ENCODE data around the gene CCDC88C.
"Not testable (repeated sequence)": the region's sequence is repeated elsewhere in the genome, so short reads cannot be mapped to it uniquely, and the experiment has no call there.

The CCDC88C gene

DNA sequence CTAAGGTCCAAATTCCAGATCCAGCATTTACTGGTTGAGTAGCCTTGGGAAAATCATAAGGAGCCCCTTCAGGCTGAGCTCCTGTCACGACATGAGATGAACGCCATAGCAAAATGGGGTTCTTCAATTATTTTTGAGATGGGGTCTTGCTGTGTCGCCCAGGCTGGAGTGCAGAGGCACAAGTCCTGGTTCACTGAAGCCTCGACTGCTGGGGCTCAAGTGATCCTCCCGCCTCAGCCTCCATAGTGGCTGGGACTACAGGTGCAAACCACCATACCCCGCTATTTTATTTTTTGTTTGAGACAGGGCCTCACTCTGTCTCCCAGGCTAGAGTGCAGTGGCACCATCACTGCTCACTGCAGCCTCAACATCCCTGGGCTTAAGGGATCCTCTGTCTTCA lies 147.4 kb downstream of the CCDC88C start:
- no peak overlapping the region for H3K27ac Mint-ChIP-seq
- no peak overlapping the region for H3K4me3 Mint-ChIP-seq
- H3K9me3 Mint-ChIP-seq = no peaks in the 10 kb centered on the region
- H3K27me3 Mint-ChIP-seq (ENCODE audit: low read depth) = no peaks in the 10 kb centered on the region
- peaks cover 28% of the 10 kb centered on the region for H3K4me1 Mint-ChIP-seq (ENCODE audit: low read depth)
- peaks cover 35% of the 10 kb centered on the region for H3K36me3 Mint-ChIP-seq (ENCODE audit: low read depth)

DNA sequence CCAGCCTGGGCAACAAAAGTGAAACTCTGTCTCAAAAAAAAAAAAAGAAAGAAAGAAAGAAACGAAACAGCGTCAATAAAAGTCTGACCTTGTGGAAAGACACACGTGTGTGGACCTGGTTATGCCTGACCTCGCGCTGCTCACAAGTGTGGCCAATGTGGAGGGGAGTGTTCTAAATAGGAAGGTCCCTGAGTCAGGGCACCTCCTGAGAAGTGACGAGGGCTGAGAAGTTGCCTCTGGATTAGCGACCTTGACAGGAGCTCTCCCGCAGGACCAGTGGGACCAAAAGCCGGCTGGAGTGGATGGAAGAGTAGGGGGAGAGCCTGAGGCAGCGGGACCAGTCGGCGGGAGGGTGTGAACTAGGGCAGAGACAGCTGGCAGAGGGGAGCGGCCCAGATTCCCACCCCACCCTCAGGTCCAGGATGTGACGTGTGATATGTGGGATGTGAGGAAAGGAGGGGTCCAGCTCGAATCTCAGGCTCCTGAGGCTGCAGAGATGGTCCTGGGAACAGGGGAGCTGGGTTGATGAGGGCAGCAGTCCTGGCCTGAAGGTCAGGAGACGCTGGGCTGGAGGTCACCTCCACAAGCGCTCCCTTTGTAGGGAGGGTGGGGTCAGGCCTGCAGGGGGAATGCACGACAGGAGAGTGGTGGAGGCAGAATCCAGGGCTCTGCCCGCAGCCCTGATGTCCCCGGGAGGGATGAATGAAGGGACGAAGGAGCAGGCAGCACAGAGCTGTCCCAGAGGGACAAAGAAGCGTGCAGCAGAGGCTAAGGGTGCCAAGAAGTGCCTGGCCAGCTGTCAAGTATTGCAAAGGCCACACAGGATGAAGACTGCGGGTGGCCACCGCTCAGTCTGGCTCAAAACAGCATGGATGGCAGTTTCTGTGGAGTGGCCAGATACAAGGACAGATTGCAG lies 148.3 kb downstream of the CCDC88C start:
- H3K9me3 Mint-ChIP-seq = no peaks in the 10 kb centered on the region
- no peak overlapping the region for H3K4me3 Mint-ChIP-seq
- no peaks in the 10 kb centered on the region for H3K27me3 Mint-ChIP-seq (ENCODE audit: low read depth)
- H3K27ac Mint-ChIP-seq = peak overlapping the region; percentile 43
- peaks cover 35% of the 10 kb centered on the region for H3K36me3 Mint-ChIP-seq (ENCODE audit: low read depth)
- peaks cover 27% of the 10 kb centered on the region for H3K4me1 Mint-ChIP-seq (ENCODE audit: low read depth)

- Mint-ChIP-seq H3K27me3 (ENCODE audit: low read depth) (no peaks in the 10 kb centered on the region), H3K36me3 (ENCODE audit: low read depth) (peaks cover 36% of the 10 kb centered on the region)
These were observed 149.6 kb downstream of the CCDC88C start for GRCh38 chr14:91267965-91268437.

DNA sequence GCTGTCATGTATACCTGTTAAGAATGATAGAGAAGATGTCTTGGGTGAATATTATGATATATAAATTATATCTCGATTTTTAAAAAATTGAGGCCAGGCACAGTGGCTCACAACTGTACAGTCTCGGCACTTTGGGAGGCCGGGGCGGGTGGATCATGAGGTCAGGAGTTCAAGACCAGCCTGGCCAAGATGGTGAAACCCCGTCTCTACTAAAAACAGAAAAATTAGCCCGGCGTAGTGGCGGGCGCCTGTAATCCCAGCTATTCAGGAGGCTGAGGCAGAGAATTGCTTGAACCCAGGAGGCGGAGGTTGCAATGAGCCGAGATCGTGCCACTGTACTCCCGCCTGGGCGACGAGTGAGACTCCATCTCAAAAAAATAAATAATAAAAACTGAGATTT lies 151.3 kb downstream of the CCDC88C start:
- not testable (repeated sequence) for H3K27me3 Mint-ChIP-seq (ENCODE audit: low read depth); H3K27ac Mint-ChIP-seq
- peaks cover 43% of the 10 kb centered on the region for H3K4me1 Mint-ChIP-seq (ENCODE audit: low read depth)

More at GRCh38 chr14:91267965-91268437, 149.6 kb downstream of the CCDC88C start:
- Mint-ChIP-seq H3K27ac (peak overlapping the region; percentile 34), H3K4me1 (ENCODE audit: low read depth) (peaks cover 38% of the 10 kb centered on the region), H3K4me3 (no peak overlapping the region), H3K9me3 (no peaks in the 10 kb centered on the region)

DNA sequence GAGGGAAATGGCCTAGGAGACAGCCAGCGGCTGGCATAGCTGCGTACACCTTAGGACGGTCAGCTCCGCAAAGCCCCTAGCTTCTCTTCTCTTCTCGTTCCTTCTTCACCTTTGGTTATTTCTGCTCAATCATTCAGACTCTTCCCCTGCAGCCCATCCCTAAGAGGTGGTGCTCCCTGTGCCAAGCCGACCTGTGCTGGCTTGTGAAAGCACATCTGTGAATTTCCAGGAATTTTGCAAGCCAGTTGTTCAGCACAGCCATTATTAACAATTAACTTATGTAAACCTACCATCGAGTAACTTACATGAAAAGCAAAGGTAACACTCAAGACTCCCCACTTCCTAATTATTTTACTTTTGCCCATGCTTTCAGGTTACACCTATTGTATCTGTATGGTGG lies 152.2 kb downstream of the CCDC88C start:
- H3K27me3 Mint-ChIP-seq (ENCODE audit: low read depth) = no peaks in the 10 kb centered on the region
- H3K27ac Mint-ChIP-seq = peak overlapping the region; percentile 61
- peaks cover 48% of the 10 kb centered on the region for H3K4me1 Mint-ChIP-seq (ENCODE audit: low read depth)
- peaks cover 31% of the 10 kb centered on the region for H3K36me3 Mint-ChIP-seq (ENCODE audit: low read depth)
- H3K9me3 Mint-ChIP-seq = no peaks in the 10 kb centered on the region
- H3K4me3 Mint-ChIP-seq = peak overlapping the region; percentile 8

More for the DNA sequence above, 151.3 kb downstream of the CCDC88C start:
- not testable (repeated sequence) for H3K9me3 Mint-ChIP-seq, H3K4me3 Mint-ChIP-seq
- peaks cover 29% of the 10 kb centered on the region for H3K36me3 Mint-ChIP-seq (ENCODE audit: low read depth)

DNA sequence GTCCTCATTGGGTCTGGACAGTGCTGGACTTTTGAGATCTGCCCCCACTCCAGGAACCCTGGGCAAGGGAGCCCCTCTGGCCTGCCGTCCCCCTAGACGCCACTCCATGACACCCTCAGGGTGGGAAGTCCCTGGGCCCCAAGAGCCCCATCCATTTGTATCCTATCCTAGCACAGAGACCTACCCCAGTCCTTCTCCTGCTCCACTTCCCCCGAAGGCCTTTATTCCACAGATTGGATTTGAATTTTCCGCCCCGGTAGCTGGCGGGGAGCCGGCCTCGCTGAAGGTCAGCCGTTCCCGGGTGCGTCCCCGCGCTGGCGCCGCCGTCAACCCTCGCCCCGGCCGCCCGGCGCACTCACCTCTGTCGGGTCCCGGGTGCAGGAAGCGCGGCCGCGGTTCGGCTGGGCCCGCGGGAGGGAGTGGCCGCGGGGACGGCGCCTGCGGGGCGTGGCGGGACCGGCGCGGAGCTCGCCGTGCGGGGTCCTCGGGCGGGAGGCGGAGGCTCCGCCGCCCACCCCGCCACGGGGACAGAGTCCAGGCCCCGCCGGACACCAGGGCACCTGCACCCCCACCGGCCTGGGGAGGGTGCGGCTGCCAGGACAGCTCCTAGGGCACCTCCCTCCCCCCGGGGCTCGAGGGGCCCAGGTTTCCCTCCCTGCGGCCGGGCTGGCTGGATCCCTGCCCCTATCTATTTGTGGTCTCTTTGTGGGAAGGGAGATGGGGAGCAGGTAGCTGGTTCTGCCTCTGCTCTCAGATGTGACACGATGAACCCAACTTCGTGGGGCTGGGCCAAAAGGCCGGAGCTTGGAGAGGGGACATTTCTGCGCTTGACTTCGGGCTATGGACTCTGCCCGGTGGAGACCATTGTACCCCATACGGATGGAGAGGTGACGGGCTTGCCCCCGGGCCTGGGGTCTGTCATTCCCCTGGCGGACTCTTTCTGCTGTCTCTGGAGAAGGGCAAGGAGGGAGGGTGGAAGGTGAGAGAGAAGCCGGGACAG lies 153.2 kb downstream of the CCDC88C start:
- H3K27ac Mint-ChIP-seq = peak overlapping the region; percentile 64
- peaks cover 30% of the 10 kb centered on the region for H3K36me3 Mint-ChIP-seq (ENCODE audit: low read depth)
- no peaks in the 10 kb centered on the region for H3K9me3 Mint-ChIP-seq
- H3K4me3 Mint-ChIP-seq = peak overlapping the region; percentile 68
- peaks cover 52% of the 10 kb centered on the region for H3K4me1 Mint-ChIP-seq (ENCODE audit: low read depth)
- no peaks in the 10 kb centered on the region for H3K27me3 Mint-ChIP-seq (ENCODE audit: low read depth)

- H3K27me3 Mint-ChIP-seq (ENCODE audit: low read depth) = no peaks in the 10 kb centered on the region
- H3K9me3 Mint-ChIP-seq = no peaks in the 10 kb centered on the region
- H3K36me3 Mint-ChIP-seq (ENCODE audit: low read depth) = peaks cover 25% of the 10 kb centered on the region
- H3K27ac Mint-ChIP-seq = peak overlapping the region; percentile 70
- peak overlapping the region; percentile 68 for H3K4me3 Mint-ChIP-seq
- peaks cover 54% of the 10 kb centered on the region for H3K4me1 Mint-ChIP-seq (ENCODE audit: low read depth)
These were observed 154.3 kb downstream of the CCDC88C start for GRCh38 chr14:91263329-91263728.

- Mint-ChIP-seq H3K27me3 (ENCODE audit: low read depth) (no peaks in the 10 kb centered on the region), H3K4me3 (no peak overlapping the region), H3K36me3 (ENCODE audit: low read depth) (peaks cover 18% of the 10 kb centered on the region), H3K9me3 (no peaks in the 10 kb centered on the region), H3K27ac (peak overlapping the region; percentile 39), H3K4me1 (ENCODE audit: low read depth) (peaks cover 52% of the 10 kb centered on the region)
These were observed 155.6 kb downstream of the CCDC88C start for GRCh38 chr14:91261986-91262549.

DNA sequence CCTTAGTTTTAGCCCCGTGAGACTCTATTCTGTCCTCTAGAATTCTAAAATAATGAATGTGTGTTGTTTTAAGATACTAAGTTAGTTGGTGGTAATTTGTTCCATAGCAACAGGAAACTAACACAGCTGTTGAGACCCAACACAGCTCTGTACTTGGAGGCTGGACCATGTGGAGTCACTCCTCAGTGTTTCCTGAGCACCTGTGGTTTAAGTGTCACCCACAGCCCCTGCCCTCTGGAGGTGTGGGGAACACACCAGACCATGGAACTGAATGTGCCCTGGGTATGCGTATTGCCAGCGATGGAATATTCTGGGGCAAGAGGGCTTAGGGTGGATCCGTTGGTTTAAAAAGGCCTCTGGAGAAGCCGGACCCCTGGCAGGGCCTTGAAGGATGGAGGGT lies 156.5 kb downstream of the CCDC88C start:
- peak overlapping the region; percentile 23 for H3K4me3 Mint-ChIP-seq
- peaks cover 18% of the 10 kb centered on the region for H3K36me3 Mint-ChIP-seq (ENCODE audit: low read depth)
- H3K4me1 Mint-ChIP-seq (ENCODE audit: low read depth) = peaks cover 54% of the 10 kb centered on the region
- no peaks in the 10 kb centered on the region for H3K9me3 Mint-ChIP-seq
- H3K27ac Mint-ChIP-seq = peak overlapping the region; percentile 85
- H3K27me3 Mint-ChIP-seq (ENCODE audit: low read depth) = no peaks in the 10 kb centered on the region

- H3K27me3 Mint-ChIP-seq (ENCODE audit: low read depth) = no peaks in the 10 kb centered on the region
- H3K4me3 Mint-ChIP-seq = no peak overlapping the region
- H3K36me3 Mint-ChIP-seq (ENCODE audit: low read depth) = peaks cover 14% of the 10 kb centered on the region
- peaks cover 54% of the 10 kb centered on the region for H3K4me1 Mint-ChIP-seq (ENCODE audit: low read depth)
- H3K9me3 Mint-ChIP-seq = no peaks in the 10 kb centered on the region
- H3K27ac Mint-ChIP-seq = peak overlapping the region; percentile 68
These were observed 158.7 kb downstream of the CCDC88C start for GRCh38 chr14:91258876-91259275.

DNA sequence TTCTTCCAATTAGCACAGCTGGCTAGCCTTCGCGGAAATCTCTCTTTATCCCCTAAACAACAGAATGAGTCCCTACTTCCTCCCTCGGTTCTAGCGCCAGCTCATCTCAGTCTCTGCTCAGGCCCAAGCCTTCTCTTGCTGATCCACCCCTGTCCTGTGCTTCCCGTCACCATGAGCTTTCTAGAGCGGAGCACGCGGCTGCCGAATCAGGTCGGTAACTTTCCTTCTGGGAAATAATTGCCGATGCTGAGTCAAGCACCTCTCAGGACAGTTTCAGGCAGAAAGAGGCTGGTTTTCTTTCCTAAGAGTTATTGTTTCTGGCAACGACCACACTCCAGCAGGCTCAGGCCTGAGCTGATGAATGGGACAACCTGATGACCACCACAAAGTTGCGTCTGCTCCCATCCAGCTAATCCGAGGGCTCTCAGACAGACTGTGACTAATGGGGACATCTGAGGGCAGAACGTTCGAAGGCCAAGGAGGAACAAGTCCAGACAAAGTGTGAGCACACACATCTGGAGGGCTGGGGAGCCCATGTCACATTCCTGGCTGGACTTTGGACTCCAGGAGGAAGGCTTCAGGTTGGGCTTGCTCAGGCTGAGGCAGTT lies 159.5 kb downstream of the CCDC88C start:
- Mint-ChIP-seq H3K36me3 (ENCODE audit: low read depth) (peaks cover 13% of the 10 kb centered on the region), H3K9me3 (no peaks in the 10 kb centered on the region), H3K27me3 (ENCODE audit: low read depth) (no peaks in the 10 kb centered on the region), H3K4me1 (ENCODE audit: low read depth) (peaks cover 48% of the 10 kb centered on the region), H3K27ac (peak overlapping the region; percentile 74), H3K4me3 (no peak overlapping the region)

DNA sequence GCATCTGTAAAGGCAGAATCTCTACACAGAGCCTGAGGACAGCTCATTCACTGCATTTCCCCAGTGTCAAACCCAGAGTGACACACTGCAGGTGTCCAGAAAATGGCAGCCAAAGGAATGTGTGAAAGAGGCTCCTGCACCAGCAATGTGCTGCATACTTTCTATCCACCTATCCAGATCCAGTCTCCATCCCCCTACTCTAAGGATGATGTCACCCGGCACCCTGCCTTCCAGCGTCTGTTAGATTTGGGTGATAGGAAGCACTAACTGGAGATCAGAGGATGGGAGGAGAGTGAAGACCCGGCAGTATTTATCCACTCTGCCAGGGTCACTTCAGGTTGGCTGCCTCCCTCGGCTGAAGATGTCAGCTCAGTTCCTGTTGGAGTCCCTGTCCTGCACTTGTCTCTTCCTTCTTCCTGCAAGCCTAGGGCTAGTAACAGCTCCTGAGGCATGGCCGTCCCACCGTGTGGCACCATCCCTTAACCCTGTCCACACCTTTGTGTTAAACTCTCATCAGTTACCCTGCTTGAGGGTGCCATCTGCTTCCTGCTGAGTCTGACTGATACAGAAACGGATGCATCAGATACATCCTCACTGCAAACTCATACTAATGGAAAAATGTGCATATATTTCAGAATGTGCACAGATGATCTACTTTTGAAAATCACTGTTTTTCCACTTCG lies 160.2 kb downstream of the CCDC88C start:
- Mint-ChIP-seq H3K27ac (peak overlapping the region; percentile 74), H3K4me1 (ENCODE audit: low read depth) (peaks cover 47% of the 10 kb centered on the region)

DNA sequence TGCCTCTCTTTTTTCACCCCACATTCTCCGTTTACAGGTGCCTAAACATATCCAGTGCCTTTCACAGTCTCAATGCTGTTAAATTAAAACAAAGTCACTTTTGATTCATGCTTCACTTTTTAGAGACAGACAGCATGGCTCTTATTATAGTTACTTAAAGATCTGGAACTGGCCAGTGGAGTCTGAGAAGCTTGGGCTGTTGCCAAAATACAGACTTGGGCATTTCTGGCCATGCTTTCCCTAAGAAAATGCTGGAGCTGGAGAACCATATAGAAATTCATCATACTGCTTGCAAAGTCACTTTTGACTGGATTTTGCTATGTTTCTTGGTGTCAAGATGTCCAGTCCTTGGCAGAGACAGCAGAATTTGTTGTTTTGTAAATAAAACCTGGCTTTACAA lies 161.0 kb downstream of the CCDC88C start:
- Mint-ChIP-seq H3K27ac (peak overlapping the region; percentile 7), H3K9me3 (no peaks in the 10 kb centered on the region), H3K4me3 (no peak overlapping the region), H3K4me1 (ENCODE audit: low read depth) (peaks cover 50% of the 10 kb centered on the region), H3K36me3 (ENCODE audit: low read depth) (peaks cover 18% of the 10 kb centered on the region), H3K27me3 (ENCODE audit: low read depth) (no peaks in the 10 kb centered on the region)

More for the DNA sequence above, 160.2 kb downstream of the CCDC88C start:
- Mint-ChIP-seq H3K9me3 (no peaks in the 10 kb centered on the region), H3K4me3 (peak overlapping the region; percentile 25), H3K36me3 (ENCODE audit: low read depth) (peaks cover 13% of the 10 kb centered on the region), H3K27me3 (ENCODE audit: low read depth) (no peaks in the 10 kb centered on the region)
